OCI-LY3 (cell line): ENCODE measurements around the gene CDH4.
A peak's percentile ranks its signal among the peaks of the same experiment; 100 is the strongest.

Source experiments
- H2AFZ ChIP-seq: fragments of 200-600, 300-600 bp; shearing (Covaris generic); 2 replicates; pipeline ENCODE4 v1.6.0; 2014; ENCODE audit warnings: antibody characterized with exemption, low read depth, low read length
- H3K27ac ChIP-seq: fragments of 200-600, 300-600 bp; sonication (generic); 2 replicates; pipeline ENCODE4 v1.5.1; 2014; ENCODE audit warnings: mild to moderate bottlenecking, low read length, moderate library complexity, mixed read lengths
- H3K27me3 ChIP-seq: fragments of 200-600, 300-600 bp; sonication (generic); 2 replicates; pipeline ENCODE4 v1.6.1; 2014; ENCODE audit warnings: low read depth, low read length, mixed read lengths
- H3K36me3 ChIP-seq: fragments of 200-600, 300-600 bp; sonication (generic); replicated peaks from 2 replicates; pipeline ENCODE3; 2014; ENCODE audit warnings: low read depth, low read length, mixed read lengths
- H3K4me1 ChIP-seq: fragments of 300-600, 200-600 bp; sonication (generic); 2 replicates; pipeline ENCODE4 v1.6.1; 2014; ENCODE audit warnings: low read length, mixed read lengths
- H3K4me2 ChIP-seq: fragments of 200-600, 300-600 bp; sonication (generic); 2 replicates; pipeline ENCODE4 v1.6.1; 2014; ENCODE audit warnings: low read length, mixed read lengths
- H3K4me3 ChIP-seq: fragments of 300-600, 200-600 bp; sonication (generic); 2 replicates; pipeline ENCODE4 v1.5.1; 2014; ENCODE audit warnings: antibody characterized with exemption, mild to moderate bottlenecking, low read length, moderate library complexity
- H3K79me2 ChIP-seq: fragments of 300-600, 200-600 bp; shearing (Covaris generic); 2 replicates; pipeline ENCODE4 v1.6.1; 2014; ENCODE audit warnings: mild to moderate bottlenecking, low read length, mixed read lengths
- H3K9ac ChIP-seq: fragments of 300-600, 200-600 bp; shearing (Covaris generic); 2 replicates; pipeline ENCODE4 v1.6.0; 2014; ENCODE audit warnings: mild to moderate bottlenecking, low read length, moderate library complexity
- H3K9me3 ChIP-seq: fragments of 200-600, 300-600 bp; shearing (Covaris generic); 2 replicates; pipeline ENCODE4 v1.6.1; 2014; ENCODE audit warnings: low read length, mixed read lengths; ENCODE audit not compliant: insufficient read depth
- H4K20me1 ChIP-seq: fragments of 200-600, 300-600 bp; sonication (generic); 2 replicates; pipeline ENCODE4 v1.6.1; 2016; ENCODE audit warnings: low read length, mixed read lengths; ENCODE audit not compliant: insufficient read depth
- CTCF ChIP-seq: fragments of 200-600, 300-600 bp; sonication (generic); IDR thresholded peaks from 2 replicates; pipeline ENCODE4 v1.5.1; 2014; ENCODE audit warnings: antibody characterized with exemption, low read length, low read depth
- EZH2phosphoT487 ChIP-seq: fragments of 200-600 bp; shearing (Covaris generic); IDR thresholded peaks from 2 replicates; pipeline ENCODE4 v1.6.1; 2018; ENCODE audit warnings: antibody characterized with exemption, mixed run types, low read depth

CDH4 gene

GRCh38 chr20:61885759-61886715 lies 634.0 kb downstream of the CDH4 start:
- Histone ChIP-seq H3K27ac (no peak overlapping the region), H3K9me3 (no peaks in the 10 kb centered on the region), H2AFZ (no peak overlapping the region), H3K27me3 (no peaks in the 10 kb centered on the region), H4K20me1 (no peaks in the 10 kb centered on the region), H3K4me3 (no peak overlapping the region), H3K9ac (no peak overlapping the region), H3K4me1 (no peaks in the 10 kb centered on the region), H3K4me2 (no peak overlapping the region), H3K79me2 (no peaks in the 10 kb centered on the region), H3K36me3 (no peaks in the 10 kb centered on the region)
- no peak for TF ChIP-seq EZH2phosphoT487
- no peak for TF ChIP-seq CTCF

- Histone ChIP-seq H3K27ac (no peak overlapping the region), H3K27me3 (no peaks in the 10 kb centered on the region), H3K4me3 (no peak overlapping the region), H3K9ac (no peak overlapping the region), H3K36me3 (no peaks in the 10 kb centered on the region), H2AFZ (no peak overlapping the region), H3K79me2 (no peaks in the 10 kb centered on the region), H3K4me1 (no peaks in the 10 kb centered on the region), H3K9me3 (no peaks in the 10 kb centered on the region), H3K4me2 (no peak overlapping the region), H4K20me1 (no peaks in the 10 kb centered on the region)
- no peak for TF ChIP-seq EZH2phosphoT487
- peak; percentile 89 for TF ChIP-seq CTCF
Observed at GRCh38 chr20:61886721-61887595, 634.9 kb downstream of the CDH4 start.

- no peak overlapping the region for H3K4me2 ChIP-seq
- no peak overlapping the region for H3K27ac ChIP-seq
- H4K20me1 ChIP-seq = no peaks in the 10 kb centered on the region
- H3K9ac ChIP-seq = no peak overlapping the region
- H3K36me3 ChIP-seq = no peaks in the 10 kb centered on the region
- TF ChIP-seq CTCF (no peak), EZH2phosphoT487 (no peak)
- H3K4me3 ChIP-seq = no peak overlapping the region
- H3K4me1 ChIP-seq = no peaks in the 10 kb centered on the region
- H3K79me2 ChIP-seq = no peaks in the 10 kb centered on the region
- no peaks in the 10 kb centered on the region for H3K27me3 ChIP-seq
- H2AFZ ChIP-seq = no peak overlapping the region
- no peaks in the 10 kb centered on the region for H3K9me3 ChIP-seq
Observed at GRCh38 chr20:61887596-61888093, 635.6 kb downstream of the CDH4 start.
